Heart left ventricle (tissue), 13 donors: Measurements from ENCODE around the gene KRT34.
"Not testable (repeated sequence)": the region's sequence is repeated elsewhere in the genome, so short reads cannot be mapped to it uniquely, and the experiment has no call there.

ENCODE experiments used
- CTCF ChIP-seq, 12 donors: fragments of 200-600 bp; sonication (generic) in 4 of 12; IDR thresholded peaks; one replicate each; pipeline versions ENCODE4 v1.5.0 to v1.8.0; 2018 to 2022; ENCODE audit warnings: antibody characterized with exemption in 12 of 12, mild to moderate bottlenecking in 5 of 12
- POLR2A ChIP-seq, 2 donors: fragments of 450-650 bp; IDR thresholded peaks; one replicate each; pipeline ENCODE4 v1.6.1; 2017; ENCODE audit warnings: antibody characterized with exemption in 2 of 2, mild to moderate bottlenecking in 2 of 2, moderate library complexity in 2 of 2
- donor health status: ischemic (EF 13 %, LVEDD 7.1; RV severe dilation, severe dysfunction).
- donor health status: DM: no; HTN: yes; CAD: no.
- donor health status: DM: no; HTN: no; CAD: no.
- donor health status: ischemic (EF 25% LVEDD 6.9; RV normal size, moderate dysfunction).
- donor health status: ischemic (EF 25% LVEDD 5.7; RV mildly dilated, moderate dysfunction).
- donor health status: ischemic (EF 35%, LVEDD 5.7; RV mildly dilated, moderate dysfunction).
- donor health status: nonischemic (EF 11% LVEDD 7.7; RV severe dilation, severe dysfunction).
- donor health status: DM: yes; HTN: yes; CAD: no.
- donor health status: PGD.
- donor health status: ischemic (EF 29% LVEDD 5.4; RV normal size, mild dysfunction).
- donor health status: nonischemic (EF 23%, LVEDD 6.1; RV moderate dilation, normal function).

GRCh38 chr17:41346421-41346820, 35.7 kb downstream of the KRT34 start:
- TF ChIP-seq CTCF, POLR2A (IDR thresholded peaks at IDR 0.05): not testable (repeated sequence)
